Bone marrow (tissue), 2 donors: ENCODE results near the gene PLIN5.

ENCODE experiments used
- DNase-seq, 2 donors: peaks; one replicate each; lab custom pipeline; 2025; lab: John Stamatoyannopoulos, UW

Gene PLIN5

GRCh38 chr19:4567584-4568071 is 32.6 kb upstream of the PLIN5 start:
- DNase-seq: peak in 1 of 2 donors; percentile 53

DNA sequence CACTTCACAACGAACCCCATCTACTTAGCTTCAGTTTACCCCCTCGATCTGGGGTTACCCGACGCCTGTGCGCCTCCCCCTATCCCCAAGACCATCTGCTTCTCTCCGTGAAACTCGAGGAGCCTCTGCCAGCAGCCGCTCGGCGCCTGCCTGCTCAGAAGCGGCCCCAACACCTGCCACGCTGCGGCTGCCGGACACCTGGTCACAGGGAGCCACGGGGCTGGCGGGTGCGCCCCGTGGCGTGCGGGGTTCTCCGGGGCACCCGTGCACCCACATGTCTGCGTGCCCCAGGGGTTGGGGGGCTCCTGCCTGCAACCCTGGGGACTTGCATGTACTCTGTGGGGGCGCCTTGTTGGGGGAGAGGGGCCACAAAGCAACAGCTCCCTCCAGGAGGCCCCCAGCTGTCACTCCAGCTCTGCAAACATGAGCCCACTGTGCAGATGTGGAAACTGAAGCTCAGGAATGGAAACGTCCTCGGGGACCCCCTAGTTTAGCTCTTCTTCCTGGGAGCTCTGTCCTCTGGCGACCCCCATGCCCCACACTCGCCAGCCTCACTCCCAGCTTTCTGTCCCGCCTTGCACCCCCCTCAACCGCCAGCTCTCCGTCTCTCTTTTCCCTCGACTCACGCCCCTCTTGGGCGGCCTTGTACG is 31.5 kb upstream of the PLIN5 start:
- no peak for DNase-seq

- DNase-seq: peak in 1 of 2 donors; percentile 78
Measured at GRCh38 chr19:4563562-4563961, 28.5 kb upstream of the PLIN5 start.

DNA sequence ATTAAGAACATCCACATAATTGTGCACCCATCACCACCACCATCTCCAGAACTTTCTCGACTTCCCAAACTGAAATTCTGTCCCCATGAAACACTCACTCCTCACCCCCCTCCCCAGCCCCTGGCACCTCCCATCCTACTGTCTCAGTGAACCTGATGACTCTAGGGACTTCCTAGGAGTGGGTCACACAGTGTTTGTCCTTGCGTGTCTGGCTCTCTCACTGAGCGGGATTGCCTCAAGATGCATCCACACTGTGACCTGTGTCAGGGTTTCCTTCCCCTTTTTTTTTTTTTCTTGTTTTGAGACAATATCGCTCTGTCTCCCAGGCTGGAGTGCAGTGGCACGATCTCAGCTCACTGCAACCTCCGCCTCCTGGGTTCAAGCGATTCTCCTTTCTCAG is 27.1 kb upstream of the PLIN5 start:
- DNase-seq: peak; percentile 15 to 44

GRCh38 chr19:4559569-4559968 is 24.5 kb upstream of the PLIN5 start, which contains the start of gene SEMA6B:
Gene SEMA6B (minus strand): TSS chr19:4559684. CDS start chr19:4558457, 1,227 bp downstream.
- peak; percentile 18 to 29 for DNase-seq

- DNase-seq: no peak
Measured at GRCh38 chr19:4557971-4558941, 23.2 kb upstream of the PLIN5 start.

DNA sequence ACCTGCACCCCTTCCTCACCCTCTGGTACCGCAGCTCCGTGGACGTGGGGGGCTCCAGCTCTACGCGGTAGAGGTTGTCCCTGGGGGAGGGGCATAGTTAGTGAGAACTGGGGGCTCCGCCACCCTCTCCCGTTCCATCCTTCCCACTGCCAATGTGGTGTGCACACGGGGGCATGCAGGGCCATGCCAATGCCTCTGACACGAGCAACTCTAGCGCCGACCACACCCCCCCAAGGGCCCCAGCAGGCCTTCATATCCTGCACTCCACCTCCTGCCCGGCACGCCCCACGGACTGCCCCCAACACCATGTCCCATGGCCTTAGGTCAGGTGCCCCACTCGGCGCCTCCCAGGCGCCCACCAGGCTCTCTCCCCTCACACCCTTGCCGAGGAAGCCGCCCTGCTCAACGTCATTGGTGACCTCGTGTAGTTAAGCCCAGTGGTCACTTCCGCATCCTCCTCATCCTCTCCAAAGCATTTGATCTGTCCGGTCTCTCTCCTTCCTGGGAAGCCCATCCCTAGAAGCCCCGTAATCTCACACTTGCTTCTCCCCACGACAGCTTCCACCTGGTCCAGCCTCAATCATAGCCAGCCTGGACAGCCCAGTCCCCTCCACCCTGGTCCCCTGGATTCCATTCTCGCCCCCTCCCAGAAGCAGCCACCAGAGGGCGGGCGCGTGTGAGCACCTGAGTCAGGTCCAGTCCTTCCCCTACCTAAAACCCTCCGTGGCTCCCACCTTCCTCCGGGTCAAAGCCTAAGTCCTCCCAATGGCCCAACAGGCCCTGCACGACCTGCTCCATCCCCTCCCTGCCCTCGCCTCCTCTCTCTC is 22.3 kb upstream of the PLIN5 start:
- no peak for DNase-seq

- DNase-seq: no peak
Measured at GRCh38 chr19:4556597-4557127, 21.6 kb upstream of the PLIN5 start.

- no peak for DNase-seq
Measured at GRCh38 chr19:4555657-4556561, 20.9 kb upstream of the PLIN5 start.

DNA sequence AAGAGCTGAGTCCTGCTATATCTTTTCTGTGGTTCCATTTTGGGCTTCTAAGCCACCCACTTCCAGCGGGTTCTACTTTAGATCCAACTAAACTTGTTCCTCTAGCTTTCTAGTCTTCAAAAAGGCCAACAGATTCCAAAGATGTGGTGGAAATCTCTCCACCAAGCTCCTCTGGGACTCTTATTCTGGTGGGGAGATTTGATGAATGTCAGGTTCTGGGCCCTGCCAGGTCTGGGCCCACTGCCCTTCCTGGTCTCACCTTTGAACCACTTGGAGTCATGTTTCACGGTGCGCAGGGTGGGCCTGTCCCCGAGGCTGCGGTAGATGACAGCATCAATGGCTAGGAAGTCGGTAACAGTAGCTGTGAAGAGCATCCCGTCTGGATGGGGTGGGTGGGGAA is 19.7 kb upstream of the PLIN5 start:
- DNase-seq: no peak

GRCh38 chr19:4553775-4554174 is 18.8 kb upstream of the PLIN5 start:
- no peak for DNase-seq

DNA sequence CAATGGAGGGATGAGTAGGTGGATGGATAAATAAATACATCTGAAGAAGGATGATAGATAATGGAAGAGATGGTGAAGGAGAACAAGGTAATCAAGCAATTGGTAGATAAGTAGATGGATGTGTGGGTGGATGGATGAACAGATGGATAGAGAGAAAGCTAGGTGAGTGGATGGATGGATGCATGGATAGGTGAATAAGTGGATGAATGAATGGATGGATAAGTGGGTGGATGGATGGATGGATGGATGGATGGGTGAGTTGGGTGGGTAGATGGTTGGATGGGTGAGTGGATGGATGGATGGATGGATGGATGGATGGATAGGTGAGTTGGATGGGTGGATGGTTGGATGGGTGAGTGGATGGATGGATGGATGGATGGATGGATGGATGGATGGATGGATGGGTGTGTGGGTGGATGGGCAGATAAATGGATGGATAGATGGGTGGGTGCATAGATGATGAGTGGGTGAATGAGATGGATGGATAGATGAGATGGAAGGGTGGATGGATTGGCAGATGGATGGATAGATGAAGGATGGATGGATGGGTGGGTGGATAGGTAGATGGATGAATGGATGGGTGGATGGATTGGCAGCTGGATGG is 18.2 kb upstream of the PLIN5 start:
- DNase-seq: no peak

GRCh38 chr19:4552525-4552819 is 17.4 kb upstream of the PLIN5 start:
- DNase-seq: no peak

- no peak for DNase-seq
Measured at GRCh38 chr19:4550479-4551050, 15.5 kb upstream of the PLIN5 start.

DNA sequence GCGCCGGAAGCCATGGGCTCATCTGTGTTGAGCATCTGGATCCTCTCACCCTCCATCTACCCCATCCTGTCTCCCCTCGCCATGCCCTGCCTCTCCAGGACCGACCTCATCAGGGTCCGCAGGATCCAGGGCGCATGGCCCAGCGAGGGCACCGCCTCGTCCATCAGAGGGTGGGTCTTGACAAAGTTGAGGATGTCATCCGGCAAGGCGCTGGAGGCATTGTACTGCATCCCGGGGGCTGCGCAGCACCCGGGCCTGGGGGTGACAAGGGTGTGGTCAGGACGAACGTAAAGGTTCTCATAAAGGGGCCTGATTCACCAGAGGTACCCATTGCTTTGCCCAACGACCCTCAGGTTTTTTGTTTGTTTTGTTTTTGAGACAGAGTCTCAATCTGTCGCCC is 15.0 kb upstream of the PLIN5 start:
- DNase-seq: no peak

DNA sequence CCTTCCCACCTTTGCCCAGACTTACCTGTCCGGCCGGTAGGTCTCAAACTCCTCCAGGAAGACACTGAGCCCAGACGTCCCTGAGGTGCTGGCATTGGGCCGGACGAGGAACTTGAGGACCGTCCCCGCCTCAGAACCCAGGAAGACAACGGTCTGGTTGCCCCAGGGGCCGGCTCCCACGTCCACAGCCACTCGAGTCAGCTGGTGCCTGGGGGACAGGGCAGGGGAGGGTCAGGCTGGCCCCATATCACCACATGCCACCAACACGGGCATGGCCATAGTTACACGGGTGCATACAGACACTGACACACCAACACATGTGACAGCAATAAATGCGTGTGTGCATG is 13.2 kb upstream of the PLIN5 start:
- DNase-seq: no peak

DNA sequence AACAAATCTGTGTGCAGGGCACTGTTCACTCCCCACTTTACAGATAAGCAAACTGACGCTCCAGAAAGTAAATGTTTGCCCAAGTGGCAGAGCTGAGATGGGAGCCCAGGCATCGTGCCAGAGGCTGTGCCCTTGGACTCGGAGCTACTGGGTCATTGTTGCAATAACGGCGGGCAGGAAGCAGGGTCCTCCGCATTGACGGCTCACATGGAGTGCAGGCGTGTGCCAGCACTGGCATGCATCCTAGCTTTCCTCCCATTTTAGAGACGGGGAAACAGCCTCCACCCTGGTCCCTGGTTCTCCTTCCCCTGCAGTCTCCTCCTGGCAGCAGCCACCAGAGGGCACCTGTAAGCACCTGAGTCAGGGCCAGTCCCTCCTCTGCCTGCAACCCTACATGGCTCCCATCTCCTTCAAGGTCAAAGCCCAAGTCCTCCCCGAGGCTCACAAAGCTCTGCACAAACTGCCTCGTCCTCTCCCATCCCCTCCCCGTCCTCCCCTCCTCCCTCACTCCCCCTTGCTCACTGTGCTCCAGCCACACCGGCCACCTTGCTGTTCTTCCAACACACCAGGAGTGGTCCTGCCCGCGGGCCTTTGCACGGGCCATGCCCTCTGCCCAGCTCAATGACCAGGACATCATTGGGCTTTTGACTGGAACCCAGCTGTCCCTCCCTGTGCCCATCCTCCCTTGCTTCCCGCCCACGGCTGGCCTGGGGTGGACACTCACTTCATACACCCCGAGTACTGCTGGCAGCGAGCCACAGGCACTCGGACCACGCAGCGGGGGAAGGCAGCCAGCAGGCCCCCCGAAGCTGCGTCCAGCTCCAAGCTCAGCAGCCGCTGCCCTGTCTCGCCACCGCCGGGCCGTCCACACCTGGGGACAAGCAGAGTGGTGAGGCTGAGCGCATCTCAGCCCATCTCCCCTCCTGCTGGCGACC is 12.5 kb upstream of the PLIN5 start:
- no peak for DNase-seq

DNA sequence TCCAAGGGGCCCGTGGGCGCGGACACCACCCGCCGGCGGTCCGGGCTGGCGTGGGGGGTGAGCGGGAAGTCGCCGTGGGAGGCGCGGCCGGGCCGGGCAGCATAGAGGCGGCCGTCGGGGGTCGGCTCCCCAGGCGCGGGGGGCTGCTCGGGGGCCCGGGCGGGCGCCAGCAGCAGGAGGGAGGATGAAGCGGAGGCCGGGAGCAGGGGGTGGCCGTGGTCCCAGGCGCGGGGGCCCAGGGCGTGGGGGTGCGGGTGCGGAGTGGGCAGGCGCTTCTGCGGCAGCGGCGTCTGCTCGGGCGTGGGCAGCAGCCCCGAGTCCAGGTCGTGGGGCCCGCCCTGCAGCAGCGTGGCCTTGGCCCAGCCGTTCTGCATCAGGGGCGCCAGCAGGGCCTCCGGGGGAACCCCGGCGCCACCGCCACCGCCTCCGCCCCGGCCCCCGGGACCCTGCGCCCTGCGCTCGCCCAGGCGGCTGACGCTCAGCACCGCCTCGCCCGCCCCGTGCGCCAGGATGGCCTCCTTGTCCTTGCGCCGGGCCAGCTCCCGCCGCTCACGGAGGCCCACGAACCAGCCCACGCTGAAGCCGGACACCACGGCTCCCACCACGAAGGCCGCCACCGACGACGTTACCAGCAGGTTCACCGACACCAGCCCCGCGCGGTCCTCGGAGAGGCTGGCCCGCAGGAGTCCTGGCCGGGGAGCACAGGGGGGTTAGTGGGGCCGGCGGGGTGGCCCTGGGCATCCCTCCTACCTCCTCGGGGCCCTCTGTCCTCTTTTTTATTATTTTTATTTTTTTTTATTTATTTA is 9.0 kb upstream of the PLIN5 start:
- no peak for DNase-seq
